Activated CD4-positive, alpha-beta memory T cell treated with anti-CD3 and anti-CD28 coated beads for 36 hours (primary cell): Measurements from ENCODE around the gene PIP5K1B. TPM values are rescaled to one million over a fixed set of nuclear protein-coding genes. Genes with fewer than 3 reads are reported as not detected.
A peak's percentile ranks its signal among the peaks of the same experiment; 100 is the strongest.

Experiments
- CTCF ChIA-PET: fragments of 350-600 bp; sonication (Branson Sonifier 250); formaldehyde crosslinking; loops from one replicate; lab custom pipeline; 2021; ENCODE audit warnings: antibody characterized with exemption, inconsistent platforms; lab: Charles Lee
- POLR2A ChIA-PET: fragments of 350-600 bp; sonication (Branson Sonifier 250); formaldehyde crosslinking; loops from one replicate; lab custom pipeline; 2021; ENCODE audit warnings: antibody characterized with exemption; lab: Charles Lee
- DNase-seq: peaks from one replicate; pipeline ENCODE4 v3.0.0-alpha.2; 2020
- H3K27ac Mint-ChIP-seq: one replicate; pipeline ENCODE4 v1.8.0; 2021; ENCODE audit warnings: mixed read lengths
- H3K27me3 Mint-ChIP-seq: one replicate; pipeline ENCODE4 v1.8.0; 2021; ENCODE audit warnings: mixed read lengths
- H3K36me3 Mint-ChIP-seq: one replicate; pipeline ENCODE4 v1.8.0; 2021; ENCODE audit warnings: mixed read lengths
- H3K4me1 Mint-ChIP-seq: one replicate; pipeline ENCODE4 v1.8.0; 2021; ENCODE audit warnings: low read depth, mixed read lengths
- H3K4me3 Mint-ChIP-seq: one replicate; pipeline ENCODE4 v1.8.0; 2021; ENCODE audit warnings: mild to moderate bottlenecking, mixed read lengths
- H3K9me3 Mint-ChIP-seq: one replicate; pipeline ENCODE4 v1.8.0; 2021; ENCODE audit warnings: mixed read lengths
- intact Hi-C: fragments of 100-400 bp; cut with micrococcal nuclease; formaldehyde crosslinking; loops from one replicate; pipeline ENCODE4 v1.15.1; 2023
- total RNA-seq, 2 experiments: library from RNA; stranded (reverse); gene quantifications; one replicate each; pipeline ENCODE4 v1.2.3, GENCODE V29; 2021

Gene PIP5K1B
- total RNA-seq, 2 experiments from 2014 or later: 1.1 to 1.6 TPM

- Mint-ChIP-seq H3K27me3 (no peaks in the 10 kb centered on the region), H3K9me3 (no peaks in the 10 kb centered on the region), H3K27ac (no peak overlapping the region), H3K4me3 (no peak overlapping the region), H3K4me1 (no peaks in the 10 kb centered on the region), H3K36me3 (no peaks in the 10 kb centered on the region)
- intact Hi-C loops: no loop called here
- DNase-seq: no peak
- ChIA-PET POLR2A (no interaction called here), CTCF (no interaction called here)
These were observed 128.0 kb downstream of the PIP5K1B start for GRCh38 chr9:68832861-68833518.

- no peak for DNase-seq
- no peaks in the 10 kb centered on the region for H3K4me1 Mint-ChIP-seq
- no peaks in the 10 kb centered on the region for H3K9me3 Mint-ChIP-seq
- H3K27me3 Mint-ChIP-seq: no peaks in the 10 kb centered on the region
- intact Hi-C loops: no loop called here
- H3K27ac Mint-ChIP-seq: no peak overlapping the region
- no peak overlapping the region for H3K4me3 Mint-ChIP-seq
- no peaks in the 10 kb centered on the region for H3K36me3 Mint-ChIP-seq
- ChIA-PET CTCF (no interaction called here), POLR2A (no interaction called here)
These were observed 130.0 kb downstream of the PIP5K1B start for GRCh38 chr9:68834931-68835520.

DNA sequence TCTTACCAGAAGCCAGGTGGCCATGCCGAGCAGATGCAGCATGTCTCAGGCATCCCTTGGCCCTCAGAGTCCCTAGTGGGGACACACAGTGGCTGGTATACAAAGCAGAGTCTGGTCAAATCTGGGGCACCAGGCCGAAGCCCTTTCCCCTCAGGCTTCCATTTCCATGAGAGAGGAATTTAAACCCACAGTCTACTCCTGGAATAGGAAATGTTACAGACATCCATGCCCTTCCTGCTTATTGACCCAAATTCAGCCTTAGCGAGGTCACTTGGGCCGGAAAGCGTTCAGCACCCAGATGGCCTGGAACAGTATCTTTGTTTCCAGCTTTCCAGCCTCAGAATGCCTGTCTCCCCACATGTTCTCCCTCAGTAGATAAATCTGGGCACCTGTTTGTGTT, 131.7 kb downstream of the PIP5K1B start:
- H3K4me1 Mint-ChIP-seq: no peaks in the 10 kb centered on the region
- intact Hi-C loops: no loop called here
- DNase-seq: no peak
- no peak overlapping the region for H3K27ac Mint-ChIP-seq
- H3K9me3 Mint-ChIP-seq: no peaks in the 10 kb centered on the region
- H3K4me3 Mint-ChIP-seq: no peak overlapping the region
- H3K36me3 Mint-ChIP-seq: no peaks in the 10 kb centered on the region
- POLR2A ChIA-PET: interaction anchor here (0.6 kb wide), 1 partner anchor 164 kb away, joined by 3 read pairs; no protein-coding TSS in a partner anchor
- CTCF ChIA-PET: no interaction called here
- no peaks in the 10 kb centered on the region for H3K27me3 Mint-ChIP-seq

DNA sequence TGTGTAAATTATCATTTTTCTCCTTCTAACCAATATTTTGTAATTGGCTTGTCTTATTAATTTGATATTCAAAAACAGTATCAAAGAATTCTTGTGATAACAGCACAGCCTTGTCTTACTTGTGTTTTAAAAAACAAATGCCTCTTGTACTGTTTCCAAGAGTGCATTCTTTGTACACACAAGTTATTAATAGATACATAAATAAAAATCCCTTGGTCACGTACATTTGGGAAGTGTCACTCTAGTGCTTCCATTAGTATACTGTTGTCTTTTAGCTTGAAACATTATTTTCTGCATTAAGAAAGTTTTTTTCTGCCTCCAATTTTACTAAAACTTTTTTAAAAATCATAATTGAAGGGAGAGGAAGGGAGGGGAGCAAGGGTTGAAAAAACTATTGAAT, 133.2 kb downstream of the PIP5K1B start:
- no peak for DNase-seq
- Mint-ChIP-seq H3K4me3 (no peak overlapping the region), H3K9me3 (no peaks in the 10 kb centered on the region), H3K4me1 (no peaks in the 10 kb centered on the region), H3K36me3 (no peaks in the 10 kb centered on the region), H3K27ac (no peak overlapping the region), H3K27me3 (no peaks in the 10 kb centered on the region)
- CTCF ChIA-PET: no interaction called here
- intact Hi-C loops: no loop called here
- POLR2A ChIA-PET: no interaction called here

DNA sequence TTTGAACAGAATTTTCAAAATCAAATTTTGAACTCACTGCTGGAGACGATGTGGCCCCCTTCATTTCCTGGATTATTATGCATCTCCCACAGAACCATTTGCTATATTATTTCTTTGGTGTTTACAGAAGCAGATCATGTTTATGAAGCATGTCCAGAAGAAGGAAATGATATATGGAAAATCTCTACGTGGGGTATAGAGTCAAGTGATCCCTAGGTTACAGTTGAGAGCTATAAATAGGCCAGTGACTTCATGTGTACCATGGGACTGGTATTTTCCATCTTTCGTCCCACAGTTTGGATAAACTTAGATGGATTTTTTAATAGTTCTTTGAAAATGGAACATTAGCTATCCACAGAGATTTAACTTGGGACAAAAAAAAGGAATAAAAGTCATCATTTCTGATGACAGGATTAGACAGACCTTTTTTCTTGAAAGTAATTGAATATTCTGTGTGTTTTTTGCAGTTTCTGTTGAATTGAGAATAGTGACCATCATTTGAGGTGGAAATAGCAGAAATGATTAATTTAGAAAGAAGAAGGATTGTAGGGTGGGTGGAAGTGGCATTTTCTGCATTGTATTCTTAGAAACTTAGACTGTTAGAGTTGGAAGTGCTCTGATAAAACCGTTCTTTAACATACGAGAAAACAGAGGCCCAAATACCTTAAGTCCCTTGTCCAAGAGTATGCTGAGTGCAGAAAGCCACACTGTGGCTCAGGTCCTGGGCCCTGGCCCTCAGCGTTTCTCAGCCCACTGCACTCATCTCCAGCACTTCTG, 136.4 kb downstream of the PIP5K1B start:
- Mint-ChIP-seq H3K4me1 (peaks cover 2% of the 10 kb centered on the region), H3K9me3 (no peaks in the 10 kb centered on the region), H3K36me3 (no peaks in the 10 kb centered on the region), H3K27ac (no peak overlapping the region), H3K4me3 (no peak overlapping the region), H3K27me3 (peaks cover 4% of the 10 kb centered on the region)
- intact Hi-C loops: no loop called here
- DNase-seq: no peak
- ChIA-PET CTCF (no interaction called here), POLR2A (no interaction called here)

GRCh38 chr9:68842568-68842967, 137.5 kb downstream of the PIP5K1B start:
- DNase-seq: no peak
- Mint-ChIP-seq H3K9me3 (no peaks in the 10 kb centered on the region), H3K4me3 (no peak overlapping the region), H3K27ac (no peak overlapping the region), H3K27me3 (peaks cover 5% of the 10 kb centered on the region), H3K4me1 (peaks cover 2% of the 10 kb centered on the region), H3K36me3 (no peaks in the 10 kb centered on the region)
- ChIA-PET CTCF (interaction anchor here (0.6 kb wide), 1 partner anchor 259 kb away, joined by 3 read pairs; no protein-coding TSS in a partner anchor), POLR2A (no interaction called here)
- intact Hi-C loops: no loop called here

DNA sequence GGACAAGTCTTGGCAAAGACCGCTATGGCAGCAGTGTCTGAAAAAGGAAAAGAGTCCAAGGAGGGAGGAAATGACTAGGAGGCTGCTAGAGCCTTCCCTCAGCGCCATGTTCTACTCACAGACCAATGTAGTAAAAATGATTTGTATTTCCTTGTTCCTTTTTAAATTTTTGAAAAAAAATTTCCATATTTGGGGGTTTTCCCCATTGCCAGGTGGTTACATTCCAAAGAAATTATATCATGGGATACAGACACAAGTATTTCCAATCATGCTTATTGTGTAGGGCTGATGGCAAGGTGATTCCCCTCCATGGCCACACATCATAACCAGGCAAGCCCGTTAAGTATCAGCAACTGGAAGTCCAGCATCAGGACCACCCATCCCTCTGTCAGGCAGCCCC, 138.2 kb downstream of the PIP5K1B start:
- no peak for DNase-seq
- POLR2A ChIA-PET: no interaction called here
- Mint-ChIP-seq H3K9me3 (no peaks in the 10 kb centered on the region), H3K4me3 (no peak overlapping the region), H3K4me1 (peaks cover 2% of the 10 kb centered on the region), H3K27ac (no peak overlapping the region), H3K27me3 (peaks cover 5% of the 10 kb centered on the region), H3K36me3 (no peaks in the 10 kb centered on the region)
- intact Hi-C loops: no loop called here
- CTCF ChIA-PET: no interaction called here

DNA sequence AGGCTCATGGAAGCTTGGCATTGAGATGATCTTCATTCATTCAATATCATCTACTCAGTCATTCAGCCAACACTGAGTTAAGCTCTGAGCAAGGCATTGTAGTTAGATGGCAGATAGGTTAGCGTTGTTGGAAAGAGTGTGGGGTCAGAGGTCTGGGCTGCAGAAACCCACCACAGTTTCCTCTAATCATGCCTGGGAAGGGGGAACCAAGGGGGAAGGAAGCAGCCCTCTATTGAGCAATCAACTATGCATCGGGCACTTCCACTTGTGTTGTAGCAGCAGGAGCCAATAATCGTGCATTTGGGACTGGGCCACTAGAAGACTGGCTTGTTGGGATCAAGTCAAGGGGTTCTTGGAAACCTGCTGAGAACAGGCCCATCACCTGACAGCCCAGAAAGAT, 139.1 kb downstream of the PIP5K1B start:
- Mint-ChIP-seq H3K4me3 (no peak overlapping the region), H3K27me3 (peaks cover 5% of the 10 kb centered on the region), H3K36me3 (no peaks in the 10 kb centered on the region), H3K9me3 (no peaks in the 10 kb centered on the region), H3K4me1 (peaks cover 2% of the 10 kb centered on the region), H3K27ac (no peak overlapping the region)
- intact Hi-C loops: no loop called here
- no peak for DNase-seq
- POLR2A ChIA-PET: no interaction called here
- CTCF ChIA-PET: interaction anchor here (1.1 to 1.5 kb wide), 2 partner anchors 260 to 263 kb away, joined by 3 read pairs; no protein-coding TSS in a partner anchor

DNA sequence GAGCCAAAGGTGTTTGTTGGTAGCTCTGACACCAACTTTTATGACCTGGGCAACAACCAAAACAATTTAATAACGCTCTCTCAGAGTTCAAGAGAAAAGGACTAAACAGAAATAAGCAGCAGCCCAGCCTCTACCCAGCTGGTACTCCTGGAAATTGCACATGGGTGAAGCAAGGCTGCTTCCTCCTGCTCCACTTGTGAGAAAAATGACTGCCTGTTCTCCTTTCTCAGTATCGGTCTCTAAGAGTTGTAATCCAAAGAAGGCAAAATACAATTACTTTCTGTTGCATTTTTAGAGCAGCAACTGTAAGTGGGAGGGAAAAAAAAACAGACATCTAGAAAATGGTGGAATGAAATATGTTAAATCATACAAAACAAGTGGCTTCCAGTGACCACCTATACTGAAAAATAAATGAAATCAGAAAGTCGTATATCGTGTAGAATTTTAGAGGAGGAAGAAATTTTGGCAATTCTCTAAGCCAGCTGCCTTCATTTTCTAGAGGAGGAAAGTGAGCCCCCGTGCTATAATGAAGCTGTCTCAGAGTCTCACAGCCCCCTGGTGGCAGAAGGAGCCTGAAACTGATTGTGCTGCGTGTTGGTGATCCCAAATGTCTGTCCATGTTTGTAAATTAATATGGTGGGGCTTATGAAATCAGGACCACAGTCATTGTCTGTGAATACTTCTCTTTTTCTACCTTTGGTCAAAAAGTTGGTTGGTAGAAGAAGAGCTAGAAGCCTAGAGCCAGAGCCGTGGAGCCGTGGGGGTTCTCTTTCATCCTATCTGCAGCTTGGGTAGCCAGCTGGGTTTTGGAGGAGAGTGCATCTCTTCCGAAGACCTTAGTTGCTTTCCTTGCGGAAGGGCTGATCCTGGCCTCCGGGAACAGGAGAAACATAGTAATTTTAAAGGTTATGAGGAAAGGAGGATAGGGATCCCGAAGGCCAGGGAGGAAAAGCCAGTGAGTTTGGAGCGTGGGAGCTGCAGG, 139.9 kb downstream of the PIP5K1B start:
- peaks cover 5% of the 10 kb centered on the region for H3K27me3 Mint-ChIP-seq
- H3K4me3 Mint-ChIP-seq: no peak overlapping the region
- peak; percentile 19 for DNase-seq
- no peaks in the 10 kb centered on the region for H3K36me3 Mint-ChIP-seq
- H3K9me3 Mint-ChIP-seq: no peaks in the 10 kb centered on the region
- CTCF ChIA-PET: interaction anchor here (1.1 to 1.5 kb wide), 4 partner anchors 13 to 264 kb away, joined by 3 to 4 read pairs (median 3); no protein-coding TSS in a partner anchor
- intact Hi-C loops: no loop called here
- H3K4me1 Mint-ChIP-seq: peaks cover 2% of the 10 kb centered on the region
- H3K27ac Mint-ChIP-seq: no peak overlapping the region
- POLR2A ChIA-PET: no interaction called here

GRCh38 chr9:68847765-68848164, 142.7 kb downstream of the PIP5K1B start:
- ChIA-PET POLR2A (no interaction called here), CTCF (interaction anchor here (0.6 to 1.9 kb wide), 2 partner anchors 152 to 239 kb away, joined by 3 to 7 read pairs; no protein-coding TSS in a partner anchor)
- H3K36me3 Mint-ChIP-seq: no peaks in the 10 kb centered on the region
- no peak overlapping the region for H3K4me3 Mint-ChIP-seq
- DNase-seq: no peak
- H3K27ac Mint-ChIP-seq: no peak overlapping the region
- peaks cover 2% of the 10 kb centered on the region for H3K4me1 Mint-ChIP-seq
- intact Hi-C loops: no loop called here
- H3K27me3 Mint-ChIP-seq: peaks cover 5% of the 10 kb centered on the region
- no peaks in the 10 kb centered on the region for H3K9me3 Mint-ChIP-seq

- intact Hi-C loops: no loop called here
- Mint-ChIP-seq H3K27me3 (peaks cover 4% of the 10 kb centered on the region), H3K4me1 (no peaks in the 10 kb centered on the region), H3K36me3 (no peaks in the 10 kb centered on the region), H3K27ac (no peak overlapping the region), H3K9me3 (no peaks in the 10 kb centered on the region), H3K4me3 (no peak overlapping the region)
- no peak for DNase-seq
- CTCF ChIA-PET: no interaction called here
- POLR2A ChIA-PET: no interaction called here
These were observed 146.6 kb downstream of the PIP5K1B start for GRCh38 chr9:68851657-68852056.
